ENCODE measurements around the gene SCN2B.

The SCN2B gene

GRCh38 chr11:118133816-118134215 is 42.6 kb downstream of the SCN2B start:
- Histone ChIP-seq H3K4me1 (ENCODE audit: control insufficient read depth, insufficient read depth, low read length) (peaks cover 3% of the 10 kb centered on the region; the same call in 1 of the 2 replicates), H3K27ac (ENCODE audit: extremely low read depth, low read depth, low read length) (no peak overlapping the region), H3K36me3 (ENCODE audit: control insufficient read depth in 2 of 2, insufficient read depth in 1 of 2, low read length in 2 of 2) (no peaks in the 10 kb centered on the region), H3K9me3 (ENCODE audit: control insufficient read depth, insufficient read depth, low read depth, low read length) (no peaks in the 10 kb centered on the region), H3K4me3 (ENCODE audit: low read depth, low read length) (no peak overlapping the region)
- ChIA-PET POLR2A (interaction anchor here (0.5 to 0.6 kb wide), 2 partner anchors 47 to 1575 kb away, joined by 3 read pairs; no protein-coding TSS in a partner anchor), CTCF (interaction anchor here (1.6 kb wide), 1 partner anchor 11 kb away, joined by 9 read pairs; no protein-coding TSS in a partner anchor)
- no peak for TF ChIP-seq ZNF157 (tag by site-specific recombination; IDR thresholded peaks at IDR 0.05)
- TF ChIP-seq ZNF2 (tag by site-specific recombination; IDR thresholded peaks at IDR 0.05): no peak
- no peak for TF ChIP-seq ZNF48 (tag by site-specific recombination; IDR thresholded peaks at IDR 0.05)
- no peak for TF ChIP-seq ZNF37A (tag by site-specific recombination; IDR thresholded peaks at IDR 0.05)
- TF ChIP-seq ZNF654 (tag by site-specific recombination; IDR thresholded peaks at IDR 0.05; ENCODE audit: low read depth): no peak
- no peak for TF ChIP-seq ZNF423 (tag by site-specific recombination; IDR thresholded peaks at IDR 0.05)
- no peak for TF ChIP-seq ZFHX2 (tag by site-specific recombination; conservative IDR thresholded peaks at IDR 0.05)
- TF ChIP-seq ZNF175 (tag by site-specific recombination; IDR thresholded peaks at IDR 0.05): no peak
- no peak for TF ChIP-seq ZNF350 (tag by site-specific recombination; IDR thresholded peaks at IDR 0.05)
- TF ChIP-seq ZNF473 (tag by site-specific recombination; IDR thresholded peaks at IDR 0.05): no peak
- no peak for TF ChIP-seq KLF9 (tag by site-specific recombination; IDR thresholded peaks at IDR 0.05; ENCODE audit: low read depth)
- no peak for TF ChIP-seq ZNF121 (tag by site-specific recombination; IDR thresholded peaks at IDR 0.05)
- TF ChIP-seq ZNF202 (tag by site-specific recombination; IDR thresholded peaks at IDR 0.05; ENCODE audit: borderline replicate concordance): no peak
- no peak for TF ChIP-seq MZF1 (tag by site-specific recombination; IDR thresholded peaks at IDR 0.05; ENCODE audit: borderline replicate concordance)
- no peak for TF ChIP-seq ZIC2 (tag by site-specific recombination; IDR thresholded peaks at IDR 0.05)
- no peak for TF ChIP-seq ZNF341 (tag by site-specific recombination; IDR thresholded peaks at IDR 0.05; ENCODE audit: low read depth)

- Histone ChIP-seq H3K36me3 (ENCODE audit: control insufficient read depth in 2 of 2, insufficient read depth in 1 of 2, low read length in 2 of 2) (no peaks in the 10 kb centered on the region), H3K4me3 (ENCODE audit: low read depth, low read length) (no peak overlapping the region), H3K4me1 (ENCODE audit: control insufficient read depth, insufficient read depth, low read length) (peaks cover 5% of the 10 kb centered on the region; the same call in 1 of the 2 replicates), H3K27ac (ENCODE audit: extremely low read depth, low read depth, low read length) (no peak overlapping the region), H3K9me3 (ENCODE audit: control insufficient read depth, insufficient read depth, low read depth, low read length) (no peaks in the 10 kb centered on the region)
- TF ChIP-seq ZNF76 (tag by site-specific recombination; IDR thresholded peaks at IDR 0.05; ENCODE audit: borderline replicate concordance, low read depth) (no peak), ZNF112 (tag by site-specific recombination; IDR thresholded peaks at IDR 0.05) (no peak), SCRT2 (tag by site-specific recombination; IDR thresholded peaks at IDR 0.05) (no peak), ZNF548 (tag by site-specific recombination; IDR thresholded peaks at IDR 0.05) (no peak), ZNF18 (tag by site-specific recombination; IDR thresholded peaks at IDR 0.05) (no peak), ZNF394 (tag by site-specific recombination; IDR thresholded peaks at IDR 0.05; ENCODE audit: borderline replicate concordance) (no peak), ZNF274 (IDR thresholded peaks at IDR 0.05; ENCODE audit: low read length) (no peak), ZNF274 (tag by site-specific recombination; IDR thresholded peaks at IDR 0.05; ENCODE audit: borderline replicate concordance) (no peak), PATZ1 (tag by site-specific recombination; IDR thresholded peaks at IDR 0.05) (no peak), ZNF830 (tag by site-specific recombination; IDR thresholded peaks at IDR 0.05; ENCODE audit: low read depth) (no peak), ZNF404 (tag by site-specific recombination; IDR thresholded peaks at IDR 0.05) (no peak), ZNF629 (tag by site-specific recombination; IDR thresholded peaks at IDR 0.05) (no peak)
- TF ChIP-seq, protein P1, sequence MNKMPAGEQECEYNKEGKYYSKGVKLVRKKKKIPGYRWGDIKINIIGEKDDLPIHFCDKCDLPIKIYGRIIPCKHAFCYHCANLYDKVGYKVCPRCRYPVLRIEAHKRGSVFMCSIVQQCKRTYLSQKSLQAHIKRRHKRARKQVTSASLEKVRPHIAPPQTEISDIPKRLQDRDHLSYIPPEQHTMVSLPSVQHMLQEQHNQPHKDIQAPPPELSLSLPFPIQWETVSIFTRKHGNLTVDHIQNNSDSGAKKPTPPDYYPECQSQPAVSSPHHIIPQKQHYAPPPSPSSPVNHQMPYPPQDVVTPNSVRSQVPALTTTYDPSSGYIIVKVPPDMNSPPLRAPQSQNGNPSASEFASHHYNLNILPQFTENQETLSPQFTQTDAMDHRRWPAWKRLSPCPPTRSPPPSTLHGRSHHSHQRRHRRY (tag by site-specific recombination; IDR thresholded peaks at IDR 0.05): no peak
- POLR2A ChIA-PET: no interaction called here
- CTCF ChIA-PET: interaction anchor here (1.8 kb wide), 1 partner anchor 12 kb away, joined by 5 read pairs; no protein-coding TSS in a partner anchor
Measured at GRCh38 chr11:118132385-118133151, 43.9 kb downstream of the SCN2B start.

All from HEK293 (cell line).